ENCODE data around the gene EDN3.

The EDN3 gene

GRCh38 chr20:59365611-59366285 is 65.3 kb downstream of the EDN3 start:
- no peak for FAIRE-seq

GRCh38 chr20:59371431-59371830 is 71.0 kb downstream of the EDN3 start:
- FAIRE-seq = no peak

GRCh38 chr20:59374261-59374660 is 73.8 kb downstream of the EDN3 start:
- FAIRE-seq = no peak

- no peak for FAIRE-seq
Observed at GRCh38 chr20:59375541-59375940, 75.1 kb downstream of the EDN3 start.
